Endothelial cell of umbilical vein (primary cell): ENCODE results near the gene CALHM1. TPM values are rescaled to one million over a fixed set of nuclear protein-coding genes. Genes with fewer than 3 reads are reported as not detected.

Source experiments
- BruUV-seq: library from RNA; stranded (reverse); fragments of 400-500 nt; replicated peaks from 2 replicates; lab custom pipeline; 2021; lab: Mats Ljungman, UMichigan
- CTCF ChIA-PET: fragments of 300-600, 350-600 bp; sonication (Branson Sonifier 250); formaldehyde crosslinking; loops from one replicate; lab custom pipeline; 2021; ENCODE audit warnings: antibody characterized with exemption, inconsistent platforms; lab: Charles Lee
- POLR2A ChIA-PET: fragments of 300-600, 350-600 bp; sonication (Branson Sonifier 250); formaldehyde crosslinking; loops from one replicate; lab custom pipeline; 2021; ENCODE audit warnings: antibody characterized with exemption, inconsistent platforms; lab: Charles Lee
- DNase-seq: peaks from one replicate; pipeline ENCODE4 v3.0.0-alpha.2; 2011; ENCODE audit warnings: low read depth, low spot score
- FAIRE-seq: peaks from 2 replicates; lab custom pipeline; 2011; peaks lifted over from hg19 to GRCh38; lab: Jason Lieb, UNC
- H2AFZ ChIP-seq: 2 replicates; pipeline ENCODE4 v1.6.0; 2012; ENCODE audit warnings: low read depth, low read length, control low read depth, inconsistent platforms
- H3K27ac ChIP-seq: 2 replicates; pipeline ENCODE4 v1.5.1; 2011; ENCODE audit warnings: low read depth, mild to moderate bottlenecking, control low read depth, low read length, moderate library complexity; ENCODE audit not compliant: insufficient read depth
- H3K27me3 ChIP-seq, 2 experiments: 2 replicates each; pipeline versions ENCODE4 v1.6.0 to v1.6.1; 2011; ENCODE audit warnings: low read length in 2 of 2, mixed read lengths in 1 of 2; ENCODE audit not compliant: control insufficient read depth in 2 of 2, insufficient read depth in 2 of 2
- H3K36me3 ChIP-seq, 2 experiments: 2 replicates in 1 of 2; 3 replicates in 1 of 2; pipeline ENCODE4 v1.5.1; 2011; ENCODE audit warnings: low read length in 2 of 2, mild to moderate bottlenecking in 1 of 2, moderate library complexity in 1 of 2; ENCODE audit not compliant: control insufficient read depth in 2 of 2, insufficient read depth in 2 of 2; ENCODE audit errors: extremely low read depth in 1 of 2
- H3K4me1 ChIP-seq: 3 replicates; pipeline ENCODE4 v1.5.1; 2011; ENCODE audit warnings: mild to moderate bottlenecking, low read length; ENCODE audit not compliant: control insufficient read depth, insufficient read depth; ENCODE audit errors: extremely low read depth
- H3K4me2 ChIP-seq: 2 replicates; pipeline ENCODE4 v1.6.1; 2011; ENCODE audit warnings: low read length, control low read depth, mixed read lengths; ENCODE audit not compliant: insufficient read depth
- H3K4me3 ChIP-seq, 3 experiments: fragments of 200-600 bp in 1 of 3; sonication (generic), shearing (Covaris generic) in 1 of 3; replicated peaks in 1 of 3; 2 replicates each; pipeline ENCODE4 v1.5.1; 2011 to 2016; ENCODE audit warnings: control low read depth in 3 of 3, low read length in 3 of 3, mild to moderate bottlenecking in 2 of 3, inconsistent platforms in 1 of 3, low read depth in 1 of 3, moderate library complexity in 1 of 3; ENCODE audit not compliant: insufficient read depth in 1 of 3
- H3K79me2 ChIP-seq: 2 replicates; pipeline ENCODE4 v1.6.0; 2012; ENCODE audit warnings: low read length, inconsistent platforms; ENCODE audit not compliant: control insufficient read depth, insufficient read depth
- H3K9ac ChIP-seq: replicated peaks from 2 replicates; pipeline ENCODE3; 2011; ENCODE audit warnings: low read length, control low read depth; ENCODE audit not compliant: insufficient read depth; ENCODE audit errors: extremely low read depth
- H3K9me1 ChIP-seq: replicated peaks from 3 replicates; pipeline ENCODE4 v1.6.0; 2011; ENCODE audit warnings: mild to moderate bottlenecking, low read length; ENCODE audit not compliant: control insufficient read depth, insufficient read depth; ENCODE audit errors: extremely low read depth
- H3K9me3 ChIP-seq: replicated peaks from 2 replicates; pipeline ENCODE4 v1.5.1; 2012; ENCODE audit warnings: low read length, inconsistent platforms; ENCODE audit not compliant: control insufficient read depth, insufficient read depth
- H4K20me1 ChIP-seq: replicated peaks from 2 replicates; pipeline ENCODE3; 2011; ENCODE audit warnings: mild to moderate bottlenecking, low read length; ENCODE audit not compliant: control insufficient read depth, insufficient read depth; ENCODE audit errors: extremely low read depth
- CTCF ChIP-seq, 2 donors: IDR thresholded peaks; 1 replicate in 1 of 2; 2 replicates in 1 of 2; pipeline ENCODE4 v1.5.1; 2011; ENCODE audit warnings: low read length in 2 of 2, mild to moderate bottlenecking in 2 of 2, moderate library complexity in 2 of 2, control low read depth in 1 of 2, inconsistent platforms in 1 of 2, low read depth in 1 of 2; ENCODE audit not compliant: insufficient read depth in 1 of 2; ENCODE audit errors: extremely low read depth in 1 of 2
- EZH2 ChIP-seq: IDR thresholded peaks from 2 replicates; pipeline ENCODE4 v1.6.1; 2012; ENCODE audit warnings: borderline replicate concordance, low read depth, mild to moderate bottlenecking, moderate library complexity, low read length, inconsistent platforms; ENCODE audit not compliant: severe bottlenecking
- FOS ChIP-seq: IDR thresholded peaks from 2 replicates; pipeline ENCODE4 v1.6.1; 2011; ENCODE audit warnings: mild to moderate bottlenecking, low read length, moderate library complexity, borderline replicate concordance; ENCODE audit not compliant: insufficient read depth
- GATA2 ChIP-seq: IDR thresholded peaks from 2 replicates; pipeline ENCODE4 v1.7.0; 2011; ENCODE audit warnings: low read depth, mild to moderate bottlenecking, moderate library complexity, mixed read lengths, low read length; ENCODE audit not compliant: insufficient read length, insufficient read depth
- JUN ChIP-seq: IDR thresholded peaks from 2 replicates; pipeline ENCODE4 v1.6.1; 2011; ENCODE audit warnings: borderline replicate concordance, low read depth; ENCODE audit not compliant: insufficient read length, insufficient read depth
- MAX ChIP-seq: IDR thresholded peaks from 2 replicates; pipeline ENCODE4 v1.6.1; 2011; ENCODE audit not compliant: insufficient read depth, insufficient read length
- MYC ChIP-seq: IDR thresholded peaks from one replicate; pipeline ENCODE4 v1.6.1; 2011; ENCODE audit warnings: mild to moderate bottlenecking, low read depth, low read length
- POLR2A ChIP-seq: IDR thresholded peaks from 2 replicates; pipeline ENCODE4 v1.6.1; 2012; ENCODE audit warnings: low read depth, mild to moderate bottlenecking, control low read depth, low read length
- POLR2AphosphoS5 ChIP-seq: IDR thresholded peaks from 2 replicates; pipeline ENCODE4 v1.6.1; 2012; ENCODE audit warnings: low read depth, mild to moderate bottlenecking, control low read depth, low read length, moderate library complexity; ENCODE audit not compliant: insufficient read depth
- dilution Hi-C: fragments of 300-500 bp; cut with MboI; formaldehyde crosslinking; loops from one replicate; pipeline ENCODE4 v1.15.0; 2019; ENCODE audit warnings: low sequenced_read_pairs; ENCODE audit not compliant: extremely low pct_ligation_motif_present
- intact Hi-C: fragments of 100-400 bp; cut with micrococcal nuclease; formaldehyde crosslinking; loops from one replicate; pipeline ENCODE4 v1.10.0; 2022
- polyA plus RNA-seq, 4 experiments: library from polyadenylated mRNA; depleted of rRNA in 3 of 4; stranded (reverse) in 3 of 4; unstranded in 1 of 4; fragments of >200 nt; gene quantifications; 2 replicates each; pipeline versions ENCODE4 v1.2.1 to v1.2.3, GENCODE V29; 2011 to 2012; ENCODE audit warnings: missing spikeins in 1 of 4
- total RNA-seq: library from RNA; stranded (reverse); gene quantifications from 2 replicates; pipeline ENCODE4 v1.2.3, GENCODE V29; 2021

CALHM1 gene
- total and polyA plus RNA-seq, 2 donors (not counting 3 experiments of a cell fraction or from before 2014, with no cell fraction given), result not detected

- Histone ChIP-seq H3K4me2 (no peak overlapping the region), H4K20me1 (no peaks in the 10 kb centered on the region), H3K36me3 (peaks cover 28 to 61% of the 10 kb centered on the region in 2 experiments), H3K4me1 (peaks cover 27% of the 10 kb centered on the region), H3K4me3 (no peak overlapping the region), H3K9me1 (no peaks in the 10 kb centered on the region), H3K9ac (no peak overlapping the region), H3K27me3 (no peaks in the 10 kb centered on the region), H2AFZ (no peak overlapping the region), H3K9me3 (no peaks in the 10 kb centered on the region), H3K79me2 (no peaks in the 10 kb centered on the region), H3K27ac (no peak overlapping the region)
- BruUV-seq, result no TSS peak
- intact Hi-C loops (no loop called here), dilution Hi-C loops (no loop called here)
- FAIRE-seq (no peak), DNase-seq (no peak)
- ChIA-PET CTCF (no interaction called here), POLR2A (no interaction called here)
- TF ChIP-seq JUN (no peak), FOS (no peak), CTCF (IDR thresholded peaks at IDR 0.05; ENCODE audit: extremely low read depth in 1 of 2, insufficient read depth in 1 of 2, low read depth in 1 of 2, low read length in 2 of 2) (no peak), MYC (no peak), POLR2A (no peak), EZH2 (no peak), POLR2AphosphoS5 (no peak), MAX (no peak), GATA2 (no peak)
Measured at GRCh38 chr10:103442031-103442461, 16.7 kb downstream of the CALHM1 start.
